ENCODE measurements around the gene CDHR4.
"Not testable (repeated sequence)": the region's sequence is repeated elsewhere in the genome, so short reads cannot be mapped to it uniquely, and the experiment has no call there.

Gene CDHR4

DNA sequence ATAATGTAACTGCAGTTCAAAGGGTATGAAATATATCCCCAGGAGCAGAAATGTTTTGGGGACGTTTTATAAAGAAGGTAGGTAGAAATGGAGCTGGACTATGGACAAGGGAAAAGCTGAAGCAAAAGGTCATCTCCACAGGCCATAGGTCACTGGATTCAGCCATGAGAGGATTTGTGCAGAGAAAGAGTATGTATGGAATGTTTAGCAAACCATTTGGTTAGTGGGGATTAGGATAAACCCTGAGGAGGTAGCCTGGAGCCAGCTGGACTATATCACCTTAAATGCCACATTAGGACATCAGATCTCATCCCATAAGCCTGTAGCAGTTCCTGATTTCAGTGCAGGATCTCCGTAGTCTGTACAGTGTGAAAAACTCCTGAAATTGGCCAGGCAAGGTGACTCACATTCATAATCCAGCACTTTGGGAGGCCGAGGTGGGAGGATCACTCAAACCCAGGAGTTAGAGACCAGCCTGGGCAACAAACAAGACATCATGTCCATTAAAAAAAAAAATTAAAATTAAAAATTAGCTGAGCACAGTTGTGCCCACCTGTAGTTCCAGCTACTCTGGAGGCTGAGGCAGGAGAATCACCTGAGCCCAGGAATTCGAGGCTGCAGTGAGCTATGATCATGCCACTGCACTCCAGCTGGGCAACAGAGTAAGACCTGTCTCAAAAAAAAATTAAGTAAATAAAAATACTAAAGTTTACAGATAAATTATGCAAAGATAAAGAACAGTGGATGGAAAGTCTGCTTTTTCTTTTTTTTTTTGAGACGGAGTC is 18.1 kb downstream of the CDHR4 start:
- H3K9me3 ChIP-seq (replicated peaks; ENCODE audit: insufficient read depth, low read length), result no peaks in the 10 kb centered on the region
- H2AFZ ChIP-seq (ENCODE audit: low read length), result no peak overlapping the region
- H4K20me1 ChIP-seq (ENCODE audit: insufficient read depth, low read length), result peaks cover 3% of the 10 kb centered on the region; the same call in 1 of the 2 replicates
- no peaks in the 10 kb centered on the region for H3K9me2 ChIP-seq (replicated peaks; ENCODE audit: insufficient read depth, low read length)
- H3K27me3 ChIP-seq (replicated peaks; ENCODE audit: insufficient read depth, low read length), result no peaks in the 10 kb centered on the region
- no peak overlapping the region for H3K9ac ChIP-seq (ENCODE audit: low read length)
- H3K79me2 ChIP-seq (ENCODE audit: low read length), result peaks cover 86% of the 10 kb centered on the region
- no peak for DNase-seq
- no peak overlapping the region for H3K4me2 ChIP-seq (ENCODE audit: low read depth, low read length)
- no peak overlapping the region for H3K27ac ChIP-seq (ENCODE audit: low read length)
- TF ChIP-seq, protein P1, sequence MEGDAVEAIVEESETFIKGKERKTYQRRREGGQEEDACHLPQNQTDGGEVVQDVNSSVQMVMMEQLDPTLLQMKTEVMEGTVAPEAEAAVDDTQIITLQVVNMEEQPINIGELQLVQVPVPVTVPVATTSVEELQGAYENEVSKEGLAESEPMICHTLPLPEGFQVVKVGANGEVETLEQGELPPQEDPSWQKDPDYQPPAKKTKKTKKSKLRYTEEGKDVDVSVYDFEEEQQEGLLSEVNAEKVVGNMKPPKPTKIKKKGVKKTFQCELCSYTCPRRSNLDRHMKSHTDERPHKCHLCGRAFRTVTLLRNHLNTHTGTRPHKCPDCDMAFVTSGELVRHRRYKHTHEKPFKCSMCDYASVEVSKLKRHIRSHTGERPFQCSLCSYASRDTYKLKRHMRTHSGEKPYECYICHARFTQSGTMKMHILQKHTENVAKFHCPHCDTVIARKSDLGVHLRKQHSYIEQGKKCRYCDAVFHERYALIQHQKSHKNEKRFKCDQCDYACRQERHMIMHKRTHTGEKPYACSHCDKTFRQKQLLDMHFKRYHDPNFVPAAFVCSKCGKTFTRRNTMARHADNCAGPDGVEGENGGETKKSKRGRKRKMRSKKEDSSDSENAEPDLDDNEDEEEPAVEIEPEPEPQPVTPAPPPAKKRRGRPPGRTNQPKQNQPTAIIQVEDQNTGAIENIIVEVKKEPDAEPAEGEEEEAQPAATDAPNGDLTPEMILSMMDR (IDR thresholded peaks at IDR 0.05; ENCODE audit: low read length), result no peak
- TF ChIP-seq EZH2phosphoT487 (IDR thresholded peaks at IDR 0.05; ENCODE audit: low read length) (no peak), EZH2 (optimal IDR thresholded peaks at IDR 0.05; ENCODE audit: low read depth, low read length) (no peak)
- no peaks in the 10 kb centered on the region for H3F3A ChIP-seq (ENCODE audit: insufficient read depth, low read length)
- no peaks in the 10 kb centered on the region for H3K4me1 ChIP-seq (ENCODE audit: low read length)
- no peaks in the 10 kb centered on the region for H3K36me3 ChIP-seq (replicated peaks; ENCODE audit: insufficient read depth, low read length)
- no peak overlapping the region for H3K4me3 ChIP-seq (ENCODE audit: low read length)

DNA sequence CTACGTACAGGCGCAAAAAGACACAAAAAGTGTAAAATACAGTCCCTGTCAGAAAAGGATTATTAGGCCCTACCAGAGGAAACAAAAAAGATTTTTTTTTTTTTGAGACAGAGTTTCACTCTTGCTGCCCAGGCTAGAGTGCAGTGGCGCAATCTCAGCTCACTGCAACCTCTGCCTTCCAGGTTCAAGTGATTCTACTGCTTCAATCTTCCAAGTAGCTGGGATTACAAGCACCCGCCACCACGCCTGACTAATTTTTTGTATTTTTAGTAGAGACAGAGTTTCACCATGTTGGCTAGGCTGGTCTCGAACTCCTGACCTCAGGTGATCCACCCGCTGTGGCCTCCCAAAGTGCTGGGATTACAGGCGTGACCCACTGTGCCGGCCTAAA is 18.7 kb downstream of the CDHR4 start:
- H4K20me1 ChIP-seq (ENCODE audit: insufficient read depth, low read length); H3K4me2 ChIP-seq (ENCODE audit: low read depth, low read length); H3K4me3 ChIP-seq (ENCODE audit: low read length); H3K9me3 ChIP-seq (replicated peaks; ENCODE audit: insufficient read depth, low read length); DNase-seq; H3K27ac ChIP-seq (ENCODE audit: low read length); H3F3A ChIP-seq (ENCODE audit: insufficient read depth, low read length); H2AFZ ChIP-seq (ENCODE audit: low read length); H3K9me2 ChIP-seq (replicated peaks; ENCODE audit: insufficient read depth, low read length); H3K36me3 ChIP-seq (replicated peaks; ENCODE audit: insufficient read depth, low read length); H3K9ac ChIP-seq (ENCODE audit: low read length); H3K27me3 ChIP-seq (replicated peaks; ENCODE audit: insufficient read depth, low read length); H3K4me1 ChIP-seq (ENCODE audit: low read length): not testable (repeated sequence)
- H3K79me2 ChIP-seq (ENCODE audit: low read length), result peaks cover 88% of the 10 kb centered on the region

DNA sequence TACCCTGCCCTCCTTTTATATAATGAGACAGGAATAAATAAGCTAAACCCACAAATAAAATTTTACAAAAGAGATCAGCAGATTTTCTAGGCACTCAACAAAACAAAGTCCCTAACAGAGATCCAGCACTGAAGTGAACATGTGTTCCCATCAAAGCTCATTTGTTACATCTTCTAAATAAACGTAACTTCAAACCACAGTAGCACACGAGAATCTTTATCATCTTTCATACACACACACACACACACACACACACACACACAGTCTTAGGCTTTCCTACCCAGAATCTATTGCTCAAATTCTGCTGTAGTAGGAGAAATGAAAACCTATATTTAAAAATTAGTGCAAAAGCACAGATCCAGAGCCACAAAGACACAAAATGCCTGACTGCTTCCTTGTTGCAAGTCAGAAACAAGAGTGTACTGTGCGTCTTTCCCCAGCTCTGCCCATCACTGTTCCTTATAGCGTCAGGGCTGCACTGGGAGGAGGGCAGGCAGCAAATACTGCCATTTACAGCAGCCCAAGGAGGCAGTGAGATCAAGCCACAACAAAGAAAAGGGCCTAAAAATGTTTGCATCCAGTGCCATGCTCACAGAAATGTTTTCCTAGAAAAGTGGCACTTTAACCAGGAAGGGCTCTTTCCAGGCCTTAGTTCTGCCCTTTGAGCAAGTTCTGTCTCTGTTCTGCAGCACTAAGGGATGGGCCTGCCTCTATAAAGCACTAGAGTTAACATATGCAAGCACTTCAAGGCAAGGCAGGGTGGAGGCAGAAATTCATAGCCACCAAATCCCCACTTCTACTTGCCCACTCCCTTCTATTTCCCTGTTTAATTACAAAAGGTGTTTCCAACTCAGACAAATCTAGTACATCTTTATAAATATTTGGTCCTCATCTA is 19.3 kb downstream of the CDHR4 start:
- Histone ChIP-seq H3K36me3 (replicated peaks; ENCODE audit: insufficient read depth, low read length) (no peaks in the 10 kb centered on the region), H3K9me3 (replicated peaks; ENCODE audit: insufficient read depth, low read length) (no peaks in the 10 kb centered on the region), H4K20me1 (ENCODE audit: insufficient read depth, low read length) (peaks cover 3% of the 10 kb centered on the region; the same call in 1 of the 2 replicates), H3K27me3 (replicated peaks; ENCODE audit: insufficient read depth, low read length) (no peaks in the 10 kb centered on the region), H3K9me2 (replicated peaks; ENCODE audit: insufficient read depth, low read length) (no peaks in the 10 kb centered on the region), H3K4me1 (ENCODE audit: low read length) (no peaks in the 10 kb centered on the region), H3K79me2 (ENCODE audit: low read length) (peaks cover 87% of the 10 kb centered on the region), H3F3A (ENCODE audit: insufficient read depth, low read length) (no peaks in the 10 kb centered on the region), H2AFZ (ENCODE audit: low read length) (no peak overlapping the region), H3K4me2 (ENCODE audit: low read depth, low read length) (no peak overlapping the region), H3K4me3 (ENCODE audit: low read length) (no peak overlapping the region), H3K27ac (ENCODE audit: low read length) (no peak overlapping the region), H3K9ac (ENCODE audit: low read length) (no peak overlapping the region)
- no peak for TF ChIP-seq EZH2 (optimal IDR thresholded peaks at IDR 0.05; ENCODE audit: low read depth, low read length)
- TF ChIP-seq EZH2phosphoT487 (IDR thresholded peaks at IDR 0.05; ENCODE audit: low read length), result no peak
- TF ChIP-seq, protein P1 (IDR thresholded peaks at IDR 0.05; ENCODE audit: low read length), result no peak
- DNase-seq, result no peak

Data from MM.1S (cell line).